DND-41 (cell line): ENCODE results near the gene VWA8.

ENCODE experiments used
- CTCF ChIP-seq: IDR thresholded peaks from 2 replicates; pipeline ENCODE4 v1.5.1; 2012; ENCODE audit warnings: borderline replicate concordance, low read length, moderate library complexity, mild to moderate bottlenecking; ENCODE audit not compliant: poor library complexity, severe bottlenecking; ENCODE audit errors: extremely low read depth
- EZH2 ChIP-seq: IDR thresholded peaks from 3 replicates; pipeline ENCODE4 v1.6.1; 2012; ENCODE audit warnings: borderline replicate concordance, low read depth, mild to moderate bottlenecking, moderate library complexity, low read length, inconsistent platforms; ENCODE audit not compliant: severe bottlenecking

DNA sequence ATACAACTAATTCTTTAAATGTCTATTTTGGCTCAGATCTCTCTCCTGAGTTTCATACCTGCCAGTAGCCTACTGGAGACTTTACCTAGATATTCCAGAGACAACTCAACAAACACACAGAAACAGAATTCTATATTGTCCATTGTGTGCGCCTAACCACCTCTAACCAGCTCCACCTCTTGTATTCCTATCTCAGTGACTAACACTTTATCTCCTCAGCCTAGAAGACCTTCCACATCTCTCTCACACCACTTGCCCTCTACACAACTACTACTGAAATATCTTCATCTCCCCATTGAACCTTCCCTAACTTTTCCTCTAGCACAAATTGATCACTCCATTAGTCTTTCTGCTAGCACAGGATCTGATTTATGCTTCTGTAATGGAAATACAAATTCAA lies 6.7 kb downstream of the VWA8 start:
- TF ChIP-seq CTCF (no peak), EZH2 (no peak)
